ENCODE measurements around the gene LENG8. TPM values are rescaled to one million over a fixed set of nuclear protein-coding genes. Genes with fewer than 3 reads are reported as not detected.

The LENG8 gene
- total and polyA plus RNA-seq, 2 of the 8 experiments (the other 6 are each of a cell fraction or from before 2014, with no cell fraction given): 62.2 to 108 TPM

DNA sequence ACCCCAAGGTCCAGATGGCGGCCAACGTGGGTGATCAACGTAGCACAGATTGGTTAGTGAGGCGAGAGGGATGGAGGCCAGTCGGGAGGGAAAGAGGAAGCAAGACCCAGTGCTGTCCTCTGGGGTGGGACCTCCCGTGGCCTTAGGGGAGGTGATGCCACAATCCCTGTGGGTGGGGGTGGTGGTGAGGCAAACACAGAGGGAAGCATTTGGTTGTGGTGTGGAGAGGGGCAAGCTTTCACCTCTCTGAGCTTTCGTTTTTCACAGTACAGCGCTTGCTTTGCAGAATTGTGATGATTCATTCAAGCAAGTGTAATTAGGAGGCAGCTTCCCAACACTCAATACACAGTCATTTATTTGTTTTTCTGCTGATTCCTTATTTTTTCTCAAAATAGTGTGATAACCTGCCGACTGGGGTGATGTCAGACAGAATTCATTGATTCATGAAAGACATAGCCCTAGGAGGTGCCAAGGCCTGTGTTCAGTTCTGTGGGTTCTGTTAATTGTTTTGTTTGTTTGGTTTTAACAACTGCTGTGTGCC, 2.4 kb downstream of the LENG8 start (continued):
- TF ChIP-seq RXRA (IDR thresholded peaks at IDR 0.05; ENCODE audit: insufficient read depth, low read depth, low read length) (no peak), BCL11A (IDR thresholded peaks at IDR 0.05; ENCODE audit: low read depth in 2 of 2, low read length in 2 of 2) (no peak)
- TF ChIP-seq, protein P1, sequence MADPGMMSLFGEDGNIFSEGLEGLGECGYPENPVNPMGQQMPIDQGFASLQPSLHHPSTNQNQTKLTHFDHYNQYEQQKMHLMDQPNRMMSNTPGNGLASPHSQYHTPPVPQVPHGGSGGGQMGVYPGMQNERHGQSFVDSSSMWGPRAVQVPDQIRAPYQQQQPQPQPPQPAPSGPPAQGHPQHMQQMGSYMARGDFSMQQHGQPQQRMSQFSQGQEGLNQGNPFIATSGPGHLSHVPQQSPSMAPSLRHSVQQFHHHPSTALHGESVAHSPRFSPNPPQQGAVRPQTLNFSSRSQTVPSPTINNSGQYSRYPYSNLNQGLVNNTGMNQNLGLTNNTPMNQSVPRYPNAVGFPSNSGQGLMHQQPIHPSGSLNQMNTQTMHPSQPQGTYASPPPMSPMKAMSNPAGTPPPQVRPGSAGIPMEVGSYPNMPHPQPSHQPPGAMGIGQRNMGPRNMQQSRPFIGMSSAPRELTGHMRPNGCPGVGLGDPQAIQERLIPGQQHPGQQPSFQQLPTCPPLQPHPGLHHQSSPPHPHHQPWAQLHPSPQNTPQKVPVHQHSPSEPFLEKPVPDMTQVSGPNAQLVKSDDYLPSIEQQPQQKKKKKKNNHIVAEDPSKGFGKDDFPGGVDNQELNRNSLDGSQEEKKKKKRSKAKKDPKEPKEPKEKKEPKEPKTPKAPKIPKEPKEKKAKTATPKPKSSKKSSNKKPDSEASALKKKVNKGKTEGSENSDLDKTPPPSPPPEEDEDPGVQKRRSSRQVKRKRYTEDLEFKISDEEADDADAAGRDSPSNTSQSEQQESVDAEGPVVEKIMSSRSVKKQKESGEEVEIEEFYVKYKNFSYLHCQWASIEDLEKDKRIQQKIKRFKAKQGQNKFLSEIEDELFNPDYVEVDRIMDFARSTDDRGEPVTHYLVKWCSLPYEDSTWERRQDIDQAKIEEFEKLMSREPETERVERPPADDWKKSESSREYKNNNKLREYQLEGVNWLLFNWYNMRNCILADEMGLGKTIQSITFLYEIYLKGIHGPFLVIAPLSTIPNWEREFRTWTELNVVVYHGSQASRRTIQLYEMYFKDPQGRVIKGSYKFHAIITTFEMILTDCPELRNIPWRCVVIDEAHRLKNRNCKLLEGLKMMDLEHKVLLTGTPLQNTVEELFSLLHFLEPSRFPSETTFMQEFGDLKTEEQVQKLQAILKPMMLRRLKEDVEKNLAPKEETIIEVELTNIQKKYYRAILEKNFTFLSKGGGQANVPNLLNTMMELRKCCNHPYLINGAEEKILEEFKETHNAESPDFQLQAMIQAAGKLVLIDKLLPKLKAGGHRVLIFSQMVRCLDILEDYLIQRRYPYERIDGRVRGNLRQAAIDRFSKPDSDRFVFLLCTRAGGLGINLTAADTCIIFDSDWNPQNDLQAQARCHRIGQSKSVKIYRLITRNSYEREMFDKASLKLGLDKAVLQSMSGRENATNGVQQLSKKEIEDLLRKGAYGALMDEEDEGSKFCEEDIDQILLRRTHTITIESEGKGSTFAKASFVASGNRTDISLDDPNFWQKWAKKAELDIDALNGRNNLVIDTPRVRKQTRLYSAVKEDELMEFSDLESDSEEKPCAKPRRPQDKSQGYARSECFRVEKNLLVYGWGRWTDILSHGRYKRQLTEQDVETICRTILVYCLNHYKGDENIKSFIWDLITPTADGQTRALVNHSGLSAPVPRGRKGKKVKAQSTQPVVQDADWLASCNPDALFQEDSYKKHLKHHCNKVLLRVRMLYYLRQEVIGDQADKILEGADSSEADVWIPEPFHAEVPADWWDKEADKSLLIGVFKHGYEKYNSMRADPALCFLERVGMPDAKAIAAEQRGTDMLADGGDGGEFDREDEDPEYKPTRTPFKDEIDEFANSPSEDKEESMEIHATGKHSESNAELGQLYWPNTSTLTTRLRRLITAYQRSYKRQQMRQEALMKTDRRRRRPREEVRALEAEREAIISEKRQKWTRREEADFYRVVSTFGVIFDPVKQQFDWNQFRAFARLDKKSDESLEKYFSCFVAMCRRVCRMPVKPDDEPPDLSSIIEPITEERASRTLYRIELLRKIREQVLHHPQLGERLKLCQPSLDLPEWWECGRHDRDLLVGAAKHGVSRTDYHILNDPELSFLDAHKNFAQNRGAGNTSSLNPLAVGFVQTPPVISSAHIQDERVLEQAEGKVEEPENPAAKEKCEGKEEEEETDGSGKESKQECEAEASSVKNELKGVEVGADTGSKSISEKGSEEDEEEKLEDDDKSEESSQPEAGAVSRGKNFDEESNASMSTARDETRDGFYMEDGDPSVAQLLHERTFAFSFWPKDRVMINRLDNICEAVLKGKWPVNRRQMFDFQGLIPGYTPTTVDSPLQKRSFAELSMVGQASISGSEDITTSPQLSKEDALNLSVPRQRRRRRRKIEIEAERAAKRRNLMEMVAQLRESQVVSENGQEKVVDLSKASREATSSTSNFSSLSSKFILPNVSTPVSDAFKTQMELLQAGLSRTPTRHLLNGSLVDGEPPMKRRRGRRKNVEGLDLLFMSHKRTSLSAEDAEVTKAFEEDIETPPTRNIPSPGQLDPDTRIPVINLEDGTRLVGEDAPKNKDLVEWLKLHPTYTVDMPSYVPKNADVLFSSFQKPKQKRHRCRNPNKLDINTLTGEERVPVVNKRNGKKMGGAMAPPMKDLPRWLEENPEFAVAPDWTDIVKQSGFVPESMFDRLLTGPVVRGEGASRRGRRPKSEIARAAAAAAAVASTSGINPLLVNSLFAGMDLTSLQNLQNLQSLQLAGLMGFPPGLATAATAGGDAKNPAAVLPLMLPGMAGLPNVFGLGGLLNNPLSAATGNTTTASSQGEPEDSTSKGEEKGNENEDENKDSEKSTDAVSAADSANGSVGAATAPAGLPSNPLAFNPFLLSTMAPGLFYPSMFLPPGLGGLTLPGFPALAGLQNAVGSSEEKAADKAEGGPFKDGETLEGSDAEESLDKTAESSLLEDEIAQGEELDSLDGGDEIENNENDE (IDR thresholded peaks at IDR 0.05; ENCODE audit: insufficient replicate concordance, low read length): no peak
- TF ChIP-seq, protein P2, sequence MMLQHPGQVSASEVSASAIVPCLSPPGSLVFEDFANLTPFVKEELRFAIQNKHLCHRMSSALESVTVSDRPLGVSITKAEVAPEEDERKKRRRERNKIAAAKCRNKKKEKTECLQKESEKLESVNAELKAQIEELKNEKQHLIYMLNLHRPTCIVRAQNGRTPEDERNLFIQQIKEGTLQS (IDR thresholded peaks at IDR 0.05; ENCODE audit: insufficient read depth, low read depth, low read length): no peak
- TF ChIP-seq, protein P3, sequence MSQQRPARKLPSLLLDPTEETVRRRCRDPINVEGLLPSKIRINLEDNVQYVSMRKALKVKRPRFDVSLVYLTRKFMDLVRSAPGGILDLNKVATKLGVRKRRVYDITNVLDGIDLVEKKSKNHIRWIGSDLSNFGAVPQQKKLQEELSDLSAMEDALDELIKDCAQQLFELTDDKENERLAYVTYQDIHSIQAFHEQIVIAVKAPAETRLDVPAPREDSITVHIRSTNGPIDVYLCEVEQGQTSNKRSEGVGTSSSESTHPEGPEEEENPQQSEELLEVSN (IDR thresholded peaks at IDR 0.05): no peak

Data from H1 (cell line).